Uterus (tissue), 4 donors: ENCODE results near the gene DBP. TPM values are rescaled to one million over a fixed set of nuclear protein-coding genes. Genes with fewer than 3 reads are reported as not detected.

Source experiments
- DNase-seq, 2 donors: peaks; one replicate each; pipeline ENCODE4 v3.0.0-alpha.2; 2019 to 2020
- H3K27ac ChIP-seq, 2 donors: fragments of 200-600 bp; sonication (generic); 1 replicate in 1 of 2; 2 replicates in 1 of 2; pipeline ENCODE4 v1.5.1; 2016 to 2018
- H3K27me3 ChIP-seq, 2 donors: fragments of 200-600 bp; sonication (generic); one replicate each; pipeline ENCODE4 v1.5.1; 2018 to 2019; ENCODE audit warnings: control low read depth in 1 of 2
- H3K36me3 ChIP-seq, 2 donors: fragments of 200-600 bp; sonication (generic); one replicate each; pipeline ENCODE4 v1.5.1; 2019; ENCODE audit warnings: control low read depth in 1 of 2
- H3K4me1 ChIP-seq, 2 donors: fragments of 200-600 bp; sonication (generic); one replicate each; pipeline ENCODE4 v1.5.1; 2018 to 2019; ENCODE audit warnings: control low read depth in 1 of 2
- H3K4me3 ChIP-seq, 2 donors: fragments of 200-600 bp; sonication (generic); 1 replicate in 1 of 2; 2 replicates in 1 of 2; pipeline ENCODE4 v1.5.1; 2018 to 2019; ENCODE audit warnings: mild to moderate bottlenecking in 1 of 2
- H3K9me3 ChIP-seq, 2 donors: fragments of 200-600 bp; sonication (generic); one replicate each; pipeline ENCODE4 v1.5.1; 2019; ENCODE audit warnings: control low read depth in 1 of 2
- POLR2A ChIP-seq, 2 donors: fragments of 450-650 bp; IDR thresholded peaks; one replicate each; pipeline ENCODE4 v1.6.1; 2016; ENCODE audit warnings: antibody characterized with exemption in 2 of 2, mild to moderate bottlenecking in 1 of 2, moderate library complexity in 1 of 2
- intact Hi-C: fragments of 100-400 bp; cut with DNase I; formaldehyde crosslinking; loops from one replicate; pipeline ENCODE4 v1.15.1; 2023; ENCODE audit warnings: low total_unique reads
- total RNA-seq, 4 donors: library from RNA; depleted of rRNA in 3 of 4; stranded (reverse); fragments of >200 nt in 3 of 4; gene quantifications; one replicate each; pipeline versions ENCODE4 v1.1.0 to v1.2.4, GENCODE V29; 2014 to 2023
- TF ChIP-seq, protein P1 (sequence below), 4 experiments: fragments of 200-600 bp in 2 of 4; fragments of 450-650 bp in 2 of 4; sonication (generic) in 2 of 4; IDR thresholded peaks; one replicate each; pipeline ENCODE4 v1.5.1; 2016 to 2019; ENCODE audit warnings: antibody characterized with exemption in 4 of 4, mild to moderate bottlenecking in 2 of 4, moderate library complexity in 1 of 4
- donor health status: DM: yes; HTN: yes; CAD: no.

Gene DBP
- total RNA-seq, 4 donors from 2014 or later: 3.1 to 29.8 (median 11.3) TPM; not detected in 1

DNA sequence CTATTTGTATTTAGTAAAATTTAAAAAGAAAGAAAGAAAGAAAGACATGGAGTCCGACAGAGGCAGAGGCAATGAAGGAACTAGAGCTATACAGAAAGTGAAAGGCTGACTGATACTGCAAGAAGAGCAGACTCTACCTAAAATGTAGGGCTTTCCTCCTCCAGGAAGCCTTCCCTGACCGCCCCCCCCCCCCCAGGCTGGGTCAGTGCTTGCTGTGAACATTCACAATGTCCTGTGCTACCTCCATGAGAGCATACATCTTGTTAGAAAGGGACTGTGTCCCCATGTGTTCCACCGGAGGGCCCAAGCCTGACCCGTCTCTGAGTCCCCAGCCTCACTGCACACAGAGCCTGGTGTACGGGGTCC, 14.5 kb upstream of the DBP start:
- no peaks in the 10 kb centered on the region for H3K27me3 ChIP-seq
- no peak for TF ChIP-seq POLR2A (IDR thresholded peaks at IDR 0.05)
- TF ChIP-seq, protein P1, sequence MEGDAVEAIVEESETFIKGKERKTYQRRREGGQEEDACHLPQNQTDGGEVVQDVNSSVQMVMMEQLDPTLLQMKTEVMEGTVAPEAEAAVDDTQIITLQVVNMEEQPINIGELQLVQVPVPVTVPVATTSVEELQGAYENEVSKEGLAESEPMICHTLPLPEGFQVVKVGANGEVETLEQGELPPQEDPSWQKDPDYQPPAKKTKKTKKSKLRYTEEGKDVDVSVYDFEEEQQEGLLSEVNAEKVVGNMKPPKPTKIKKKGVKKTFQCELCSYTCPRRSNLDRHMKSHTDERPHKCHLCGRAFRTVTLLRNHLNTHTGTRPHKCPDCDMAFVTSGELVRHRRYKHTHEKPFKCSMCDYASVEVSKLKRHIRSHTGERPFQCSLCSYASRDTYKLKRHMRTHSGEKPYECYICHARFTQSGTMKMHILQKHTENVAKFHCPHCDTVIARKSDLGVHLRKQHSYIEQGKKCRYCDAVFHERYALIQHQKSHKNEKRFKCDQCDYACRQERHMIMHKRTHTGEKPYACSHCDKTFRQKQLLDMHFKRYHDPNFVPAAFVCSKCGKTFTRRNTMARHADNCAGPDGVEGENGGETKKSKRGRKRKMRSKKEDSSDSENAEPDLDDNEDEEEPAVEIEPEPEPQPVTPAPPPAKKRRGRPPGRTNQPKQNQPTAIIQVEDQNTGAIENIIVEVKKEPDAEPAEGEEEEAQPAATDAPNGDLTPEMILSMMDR (IDR thresholded peaks at IDR 0.05): no peak
- no peak overlapping the region for H3K27ac ChIP-seq
- intact Hi-C loops: no loop called here
- H3K9me3 ChIP-seq: no peaks in the 10 kb centered on the region
- no peaks in the 10 kb centered on the region for H3K36me3 ChIP-seq
- DNase-seq: no peak
- H3K4me3 ChIP-seq: no peak overlapping the region
- H3K4me1 ChIP-seq: no peaks in the 10 kb centered on the region

DNA sequence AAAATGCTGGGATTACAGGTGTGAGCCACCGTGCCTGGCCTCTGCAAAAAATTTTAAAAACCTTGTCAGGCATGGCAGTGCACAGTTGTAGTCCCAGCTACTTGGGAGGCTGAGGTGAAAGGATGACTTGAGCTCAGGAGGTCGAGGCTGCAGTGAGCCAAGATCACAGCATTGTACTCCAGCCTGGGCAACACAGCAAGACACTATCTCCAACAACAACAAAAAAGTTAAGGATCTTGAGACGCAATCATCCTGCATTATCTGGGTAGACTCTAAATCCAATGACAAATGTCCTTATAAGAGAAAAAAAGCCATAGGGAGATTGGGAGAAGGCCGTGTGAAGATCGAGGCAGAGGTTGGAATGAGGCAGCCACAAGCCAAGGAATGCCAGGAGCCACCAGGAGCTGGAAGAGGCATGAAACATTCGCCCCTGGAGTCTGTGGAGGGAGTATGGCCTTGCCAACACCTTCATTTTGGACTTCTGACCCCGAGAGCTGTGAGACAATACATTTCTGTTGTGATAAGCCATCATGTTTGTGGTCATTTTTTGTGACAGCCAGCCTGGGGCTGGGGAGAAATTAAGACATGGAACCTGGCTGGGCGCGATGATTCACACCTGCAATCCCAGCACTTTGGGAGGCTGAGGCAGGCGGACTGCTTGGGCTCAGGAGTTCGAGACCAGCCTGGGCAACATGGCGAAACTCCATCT, 13.9 kb upstream of the DBP start:
- Histone ChIP-seq H3K27me3 (no peaks in the 10 kb centered on the region), H3K4me1 (no peaks in the 10 kb centered on the region), H3K27ac (no peak overlapping the region), H3K9me3 (no peaks in the 10 kb centered on the region), H3K36me3 (no peaks in the 10 kb centered on the region), H3K4me3 (no peak overlapping the region)
- no peak for DNase-seq
- TF ChIP-seq, protein P1 (IDR thresholded peaks at IDR 0.05): no peak
- no peak for TF ChIP-seq POLR2A (IDR thresholded peaks at IDR 0.05)
- intact Hi-C loops: no loop called here

DNA sequence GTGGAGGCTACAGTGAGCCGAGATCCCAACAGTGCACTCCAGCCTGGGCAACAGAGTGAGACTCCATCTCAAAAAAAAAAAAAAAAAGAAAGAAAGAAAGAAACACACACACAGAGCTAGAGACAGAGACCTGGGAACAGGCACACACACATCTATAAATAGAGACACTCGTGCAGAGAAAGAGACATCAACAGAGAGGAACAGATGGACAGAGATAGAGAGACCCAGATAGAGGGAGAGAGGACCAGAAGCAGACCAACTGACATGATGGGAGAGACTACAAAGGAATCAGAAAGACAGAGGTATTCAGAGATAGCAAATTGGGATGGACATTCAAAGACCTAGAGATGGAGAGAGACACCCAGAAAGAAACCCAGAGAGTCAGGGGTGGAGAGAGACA, 11.0 kb upstream of the DBP start:
- H3K4me3 ChIP-seq: no peak overlapping the region
- no peaks in the 10 kb centered on the region for H3K27me3 ChIP-seq
- no peak overlapping the region for H3K27ac ChIP-seq
- no peaks in the 10 kb centered on the region for H3K9me3 ChIP-seq
- intact Hi-C loops: loop anchor here (10.0 kb wide), 1 partner anchor 307 kb away; the partner anchor contains the start of gene BAX
- no peak for TF ChIP-seq POLR2A (IDR thresholded peaks at IDR 0.05)
- TF ChIP-seq, protein P1 (IDR thresholded peaks at IDR 0.05): no peak
- no peak for DNase-seq
- peaks cover 0 to 6% of the 10 kb centered on the region in 2 donors for H3K4me1 ChIP-seq
- H3K36me3 ChIP-seq: no peaks in the 10 kb centered on the region

DNA sequence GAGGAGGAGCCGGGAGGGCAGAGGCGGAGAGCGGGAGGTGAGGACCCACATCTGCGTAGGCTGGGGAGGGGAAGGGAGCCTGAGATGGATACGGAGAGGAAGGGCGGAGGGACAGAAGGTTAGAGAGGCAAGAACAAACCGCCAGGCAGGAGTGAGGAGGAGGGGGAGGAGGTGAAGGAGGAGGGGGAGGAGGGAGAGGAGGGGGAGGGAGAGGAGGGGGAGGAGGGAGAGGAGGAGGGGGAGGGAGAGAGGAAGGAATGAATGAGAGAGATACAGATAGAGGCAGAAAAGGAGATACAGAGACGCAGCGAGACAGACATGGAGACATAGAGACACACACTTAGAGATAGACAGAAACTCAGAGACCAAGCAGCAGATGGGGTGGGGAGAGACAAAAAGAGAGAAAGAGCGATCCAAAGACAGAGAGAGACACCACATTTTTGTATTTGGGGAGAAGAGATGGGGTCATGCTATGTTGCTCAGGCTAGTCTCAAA, 9.6 kb upstream of the DBP start:
- DNase-seq: no peak
- Histone ChIP-seq H3K36me3 (no peaks in the 10 kb centered on the region), H3K4me1 (peaks cover 0 to 6% of the 10 kb centered on the region in 2 donors), H3K27me3 (no peaks in the 10 kb centered on the region), H3K4me3 (peak overlapping the region in 1 of 2 donors; percentile 51), H3K9me3 (no peaks in the 10 kb centered on the region), H3K27ac (peak overlapping the region; percentile 97 to 99)
- no peak for TF ChIP-seq POLR2A (IDR thresholded peaks at IDR 0.05)
- TF ChIP-seq, protein P1 (IDR thresholded peaks at IDR 0.05): no peak
- intact Hi-C loops: loop anchor here (10.0 kb wide), 1 partner anchor 308 kb away; the partner anchor contains the start of gene BAX

DNA sequence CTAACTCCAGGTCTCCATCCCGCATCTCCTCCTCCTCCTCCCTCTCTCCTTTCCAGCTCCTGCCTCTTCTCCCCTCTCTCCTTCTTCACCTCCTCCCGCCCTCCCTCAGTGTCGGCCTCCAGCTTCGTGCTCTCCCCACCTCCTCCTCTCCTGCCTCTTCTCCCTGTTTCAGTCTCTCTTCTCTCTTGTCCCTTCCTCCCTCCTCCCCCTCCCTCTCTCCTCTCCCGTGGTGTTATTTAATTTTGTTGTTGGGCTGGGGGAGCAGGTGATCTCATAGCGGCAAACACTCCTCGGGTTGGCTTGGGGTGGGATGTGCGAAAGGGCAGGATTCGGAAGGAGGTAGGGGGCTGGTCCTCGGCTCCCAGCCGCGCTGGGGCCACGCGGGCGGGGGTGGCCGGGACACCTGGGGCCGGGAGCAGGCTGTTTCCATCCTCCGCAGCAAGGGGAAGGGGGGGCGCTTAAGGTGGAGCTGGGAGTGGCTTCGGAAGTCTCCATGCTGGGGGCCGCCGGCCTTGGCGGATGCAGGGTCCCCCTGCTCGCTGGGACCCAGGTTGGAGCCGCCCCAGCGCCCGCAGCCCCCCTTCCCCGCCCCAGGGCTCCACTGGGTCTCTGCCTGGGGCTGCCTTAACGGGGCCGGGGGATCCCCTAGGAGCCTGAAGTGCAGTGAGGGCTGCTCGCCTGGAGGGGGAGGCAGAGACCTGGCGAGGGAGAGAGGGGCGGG, 9.0 kb upstream of the DBP start, which contains the start of gene CA11:
Gene CA11 (minus strand): TSS at position 187 of the 721 bp plus-strand sequence. CDS start 555 bp downstream, outside the sequence.
- Histone ChIP-seq H3K27ac (peak within 1 kb of the TSS; percentile 97 to 99), H3K9me3 (no peaks in the 10 kb centered on the region), H3K36me3 (no peaks in the 10 kb centered on the region), H3K4me3 (peak within 1 kb of the TSS; percentile 51 to 77), H3K27me3 (no peaks in the 10 kb centered on the region), H3K4me1 (peaks cover 0 to 6% of the 10 kb centered on the region in 2 donors)
- TF ChIP-seq POLR2A (IDR thresholded peaks at IDR 0.05): peak; percentile 20 to 59
- TF ChIP-seq, protein P1 (IDR thresholded peaks at IDR 0.05): peak; percentile 91 to 98 (median 94)
- intact Hi-C loops: loop anchor here (10.0 kb wide), 1 partner anchor 309 kb away; the partner anchor contains the start of gene BAX
- peak; percentile 92 to 93 for DNase-seq
